Hepatocyte (in vitro differentiated cells): ENCODE results near the gene SLC5A5.
"Not testable (repeated sequence)": the region's sequence is repeated elsewhere in the genome, so short reads cannot be mapped to it uniquely, and the experiment has no call there.

Source experiments
- EZH2 ChIP-seq: fragments of 200-600 bp; sonication (generic); IDR thresholded peaks from 2 replicates; pipeline ENCODE4 v1.6.1; 2016; ENCODE audit warnings: antibody characterized with exemption, mild to moderate bottlenecking, borderline replicate concordance
- EZH2phosphoT487 ChIP-seq: fragments of 200-600 bp; sonication (generic); IDR thresholded peaks from one replicate; pipeline ENCODE4 v1.6.1; 2018; ENCODE audit warnings: antibody characterized with exemption, mild to moderate bottlenecking, low read depth, moderate library complexity; ENCODE audit not compliant: unreplicated experiment, severe bottlenecking
- TF ChIP-seq, protein P1 (sequence below): fragments of 200-600 bp; sonication (generic); IDR thresholded peaks from 2 replicates; pipeline ENCODE4 v1.5.1; 2016; ENCODE audit warnings: antibody characterized with exemption, mild to moderate bottlenecking; ENCODE audit not compliant: poor library complexity

DNA sequence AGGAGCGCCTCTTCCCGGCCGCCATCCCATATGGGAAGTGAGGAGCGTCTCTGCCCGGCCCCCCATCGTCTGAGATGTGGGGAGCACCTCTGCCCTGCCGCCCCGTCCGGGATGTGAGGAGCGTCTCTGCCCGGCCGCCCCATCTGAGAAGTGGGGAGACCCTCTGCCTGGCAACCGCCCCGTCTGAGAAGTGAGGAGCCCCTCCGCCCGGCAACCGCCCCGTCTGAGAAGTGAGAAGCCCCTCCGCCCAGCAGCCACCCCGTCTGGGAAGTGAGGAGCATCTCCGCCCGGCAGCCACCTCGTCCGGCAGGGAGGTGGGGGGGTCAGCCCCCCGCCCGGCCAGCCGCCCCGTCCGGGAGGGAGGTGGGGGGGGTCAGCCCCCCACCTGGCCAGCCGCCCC lies 46.4 kb downstream of the SLC5A5 start:
- not testable (repeated sequence) for TF ChIP-seq EZH2phosphoT487, EZH2
- TF ChIP-seq, protein P1, sequence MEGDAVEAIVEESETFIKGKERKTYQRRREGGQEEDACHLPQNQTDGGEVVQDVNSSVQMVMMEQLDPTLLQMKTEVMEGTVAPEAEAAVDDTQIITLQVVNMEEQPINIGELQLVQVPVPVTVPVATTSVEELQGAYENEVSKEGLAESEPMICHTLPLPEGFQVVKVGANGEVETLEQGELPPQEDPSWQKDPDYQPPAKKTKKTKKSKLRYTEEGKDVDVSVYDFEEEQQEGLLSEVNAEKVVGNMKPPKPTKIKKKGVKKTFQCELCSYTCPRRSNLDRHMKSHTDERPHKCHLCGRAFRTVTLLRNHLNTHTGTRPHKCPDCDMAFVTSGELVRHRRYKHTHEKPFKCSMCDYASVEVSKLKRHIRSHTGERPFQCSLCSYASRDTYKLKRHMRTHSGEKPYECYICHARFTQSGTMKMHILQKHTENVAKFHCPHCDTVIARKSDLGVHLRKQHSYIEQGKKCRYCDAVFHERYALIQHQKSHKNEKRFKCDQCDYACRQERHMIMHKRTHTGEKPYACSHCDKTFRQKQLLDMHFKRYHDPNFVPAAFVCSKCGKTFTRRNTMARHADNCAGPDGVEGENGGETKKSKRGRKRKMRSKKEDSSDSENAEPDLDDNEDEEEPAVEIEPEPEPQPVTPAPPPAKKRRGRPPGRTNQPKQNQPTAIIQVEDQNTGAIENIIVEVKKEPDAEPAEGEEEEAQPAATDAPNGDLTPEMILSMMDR, result not testable (repeated sequence)
